Mucosa of descending colon (tissue), 3 donors: ENCODE results near the gene PLXDC2. TPM values are rescaled to one million over a fixed set of nuclear protein-coding genes. Genes with fewer than 3 reads are reported as not detected.
"Not testable (repeated sequence)": the region's sequence is repeated elsewhere in the genome, so short reads cannot be mapped to it uniquely, and the experiment has no call there.

ENCODE experiments used
- ATAC-seq: fragments of 200-7000 bp; cut with Tn5 transposase; one replicate; pipeline ENCODE4 v1.9.1; 2020; ENCODE audit warnings: mild to moderate bottlenecking, moderate library complexity
- DNase-seq, 3 donors: peaks; one replicate each; pipeline ENCODE4 v3.0.0-alpha.2; 2020
- H3K36me3 ChIP-seq: fragments of 200-600 bp; one replicate; pipeline ENCODE4 v1.8.0; 2021; ENCODE audit warnings: low read depth, mild to moderate bottlenecking
- H3K4me1 ChIP-seq: fragments of 200-600 bp; one replicate; pipeline ENCODE4 v1.8.0; 2021; ENCODE audit warnings: low read depth, mild to moderate bottlenecking
- H3K4me3 ChIP-seq: fragments of 200-600 bp; one replicate; pipeline ENCODE4 v1.8.0; 2021; ENCODE audit warnings: mild to moderate bottlenecking
- H3K9me3 ChIP-seq: fragments of 200-600 bp; one replicate; pipeline ENCODE4 v1.8.0; 2021; ENCODE audit warnings: mild to moderate bottlenecking
- CTCF ChIP-seq: fragments of 200-600 bp; IDR thresholded peaks from one replicate; pipeline ENCODE4 v1.8.0; 2022; ENCODE audit warnings: antibody characterized with exemption, mild to moderate bottlenecking
- intact Hi-C, 2 donors: fragments of 100-400 bp; cut with DNase I in 1 of 2; cut with micrococcal nuclease in 1 of 2; formaldehyde crosslinking; loops; one replicate each; pipeline versions ENCODE4 v1.11.0 to v1.11.1; 2022; cut with DNase I, micrococcal nuclease
- total RNA-seq, 3 donors: library from RNA; stranded (reverse); fragmentation: NEBNext Ultra II Directional in 2 of 3; extraction: Animal tissue kit (Norgen Biotek cat#: 25700) in 2 of 3; gene quantifications; one replicate each; pipeline versions ENCODE4 v1.2.1 to v1.2.4, GENCODE V29; 2021 to 2023
- donor health status: DM: no; HTN: no; CAD: no; lungs with moderate emphysema.
- donor health status: DM: no; HTN: no; CAD: no.
- donor health status: DM: no; HTN: yes; CAD: no.

Gene PLXDC2
- total RNA-seq, 3 donors from 2014 or later: 19.9 to 31.6 (median 30.3) TPM

DNA sequence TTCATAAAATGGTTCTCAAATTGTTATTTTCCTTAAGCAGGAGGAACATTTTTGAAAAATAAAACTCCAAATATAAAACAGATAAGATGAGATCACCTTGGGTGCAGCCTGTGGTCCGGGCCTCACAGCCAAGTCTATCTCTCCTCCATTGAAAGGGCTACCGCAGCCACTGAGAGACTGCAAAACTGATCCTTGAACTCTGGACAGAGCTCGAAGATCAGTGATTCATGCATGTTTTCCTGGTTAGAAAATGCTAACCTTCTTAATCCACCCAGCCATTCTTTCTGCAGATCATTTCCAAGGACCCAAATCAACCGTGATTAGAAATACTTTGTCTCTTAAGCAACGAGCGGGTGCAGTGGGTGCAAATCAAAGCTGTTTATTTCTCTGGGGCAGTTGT is 378.8 kb downstream of the PLXDC2 start:
- no peak for ATAC-seq
- no peak for DNase-seq
- TF ChIP-seq CTCF: no peak
- no peaks in the 10 kb centered on the region for H3K9me3 ChIP-seq
- no peaks in the 10 kb centered on the region for H3K4me1 ChIP-seq
- H3K36me3 ChIP-seq: no peaks in the 10 kb centered on the region
- H3K4me3 ChIP-seq: no peak overlapping the region
- intact Hi-C loops: no loop called here

DNA sequence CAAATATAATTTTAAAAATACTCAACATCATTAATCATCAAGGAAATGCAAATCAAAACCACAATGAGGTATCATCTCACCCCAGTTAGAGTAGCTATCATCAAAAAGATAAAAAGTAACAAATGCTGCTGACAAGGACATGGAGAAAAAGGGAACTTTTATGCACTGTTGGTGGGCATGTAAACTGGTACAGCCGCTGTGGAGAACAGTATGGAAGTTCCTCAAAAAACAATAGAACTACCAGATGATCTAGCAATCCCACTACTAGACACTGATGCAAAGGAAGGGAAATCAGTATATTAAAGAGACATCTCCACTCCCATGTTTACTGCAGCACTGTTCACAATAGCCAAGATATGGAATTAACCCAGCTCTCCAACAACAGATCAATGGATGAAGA is 384.5 kb downstream of the PLXDC2 start:
- TF ChIP-seq CTCF: no peak
- Histone ChIP-seq H3K4me3 (no peak overlapping the region), H3K36me3 (no peaks in the 10 kb centered on the region), H3K9me3 (no peaks in the 10 kb centered on the region), H3K4me1 (no peaks in the 10 kb centered on the region)
- DNase-seq (no peak), ATAC-seq (no peak)
- intact Hi-C loops: no loop called here

GRCh38 chr10:20202337-20202736 is 386.1 kb downstream of the PLXDC2 start:
- Histone ChIP-seq H3K4me3 (no peak overlapping the region), H3K9me3 (no peaks in the 10 kb centered on the region), H3K36me3 (no peaks in the 10 kb centered on the region), H3K4me1 (no peaks in the 10 kb centered on the region)
- ATAC-seq: no peak
- intact Hi-C loops: no loop called here
- TF ChIP-seq CTCF: no peak
- DNase-seq: no peak

DNA sequence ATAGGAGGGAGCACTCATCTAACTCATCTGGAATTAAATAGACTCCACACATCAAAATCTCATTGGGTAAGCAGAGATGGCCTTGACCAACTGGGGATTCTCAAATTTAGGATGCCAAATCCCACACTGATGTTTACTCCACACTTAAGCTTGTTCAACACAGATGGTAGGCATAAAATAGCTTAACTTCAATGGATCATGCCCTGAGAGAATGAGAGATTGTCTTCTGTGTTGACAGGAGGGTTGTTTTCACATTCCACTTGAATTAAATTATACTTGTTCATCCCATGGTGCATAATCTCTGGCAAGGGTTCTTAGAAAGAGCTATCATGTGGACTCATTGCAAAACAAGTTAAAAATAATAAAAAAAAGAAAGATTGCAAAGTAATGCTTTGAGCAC is 391.4 kb downstream of the PLXDC2 start:
- ATAC-seq (no peak), DNase-seq (no peak)
- Histone ChIP-seq H3K36me3 (no peaks in the 10 kb centered on the region), H3K4me3 (no peak overlapping the region), H3K4me1 (no peaks in the 10 kb centered on the region), H3K9me3 (no peaks in the 10 kb centered on the region)
- intact Hi-C loops: no loop called here
- TF ChIP-seq CTCF: no peak

DNA sequence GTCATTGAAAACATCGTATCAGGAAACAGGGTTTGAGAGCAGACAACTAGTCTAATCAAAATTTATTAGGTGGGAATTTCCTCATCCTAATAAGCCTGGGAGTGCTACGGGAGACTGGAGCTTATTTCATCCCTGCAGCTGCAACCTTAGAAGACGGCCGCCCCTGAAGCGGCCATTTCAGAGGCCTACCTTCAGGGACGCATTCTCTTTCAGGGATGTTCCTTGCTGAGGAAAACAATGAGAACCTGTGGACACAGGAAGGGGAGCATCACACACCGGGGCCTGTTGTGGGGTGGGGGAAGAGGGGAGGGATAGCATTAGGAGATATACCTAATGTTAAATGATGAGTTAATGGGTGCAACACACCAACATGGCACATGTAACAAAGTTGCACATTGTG is 392.9 kb downstream of the PLXDC2 start:
- DNase-seq, ATAC-seq, intact Hi-C loops, H3K4me3 ChIP-seq, H3K36me3 ChIP-seq, H3K4me1 ChIP-seq, H3K9me3 ChIP-seq: not testable (repeated sequence)

DNA sequence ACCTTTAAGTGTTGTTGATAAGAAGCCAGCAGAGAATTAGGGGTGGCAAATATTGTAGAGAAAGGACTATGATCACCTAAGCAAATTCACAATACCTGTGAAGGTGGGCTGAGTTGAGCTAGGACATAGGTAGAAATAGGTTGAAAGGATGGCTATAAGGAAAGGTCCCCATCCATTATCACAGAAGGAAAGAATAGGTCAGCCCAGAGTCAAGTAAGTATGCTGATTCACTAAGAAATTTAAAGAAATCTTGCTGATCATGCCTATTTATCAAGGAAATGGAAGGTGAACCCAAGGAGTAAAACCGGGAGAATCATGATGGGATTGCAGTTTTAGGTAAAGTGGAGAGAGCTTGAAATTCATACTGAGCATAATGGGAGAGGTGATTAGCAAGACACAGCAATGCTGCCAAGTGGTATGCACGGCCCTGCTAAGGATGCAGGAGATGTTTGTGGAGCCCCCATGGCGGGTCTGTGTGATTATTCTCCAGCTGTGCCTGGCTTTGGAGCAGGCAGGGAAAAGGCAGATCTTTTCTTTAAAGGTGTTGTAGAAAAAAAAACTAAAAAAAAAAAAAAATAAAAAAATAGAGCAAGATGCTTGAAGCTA is 399.4 kb downstream of the PLXDC2 start:
- intact Hi-C loops: no loop called here
- ATAC-seq (no peak), DNase-seq (no peak)
- Histone ChIP-seq H3K9me3 (no peaks in the 10 kb centered on the region), H3K4me3 (no peak overlapping the region), H3K4me1 (no peaks in the 10 kb centered on the region), H3K36me3 (no peaks in the 10 kb centered on the region)
- TF ChIP-seq CTCF: no peak
